HS-5 (cell line): ENCODE results near the gene SMC3.
"Not testable (repeated sequence)": the region's sequence is repeated elsewhere in the genome, so short reads cannot be mapped to it uniquely, and the experiment has no call there.

Source experiments
- DNase-seq: peaks from one replicate; pipeline ENCODE4 v3.0.0-alpha.2; 2012; ENCODE audit warnings: low read depth

The SMC3 gene

GRCh38 chr10:110577056-110577455, 9.6 kb downstream of the SMC3 start:
- DNase-seq, result no peak

- no peak for DNase-seq
These were observed 16.5 kb downstream of the SMC3 start for GRCh38 chr10:110584006-110584405.

- no peak for DNase-seq
These were observed 24.3 kb downstream of the SMC3 start for GRCh38 chr10:110591760-110592159.

GRCh38 chr10:110597476-110597875, 30.0 kb downstream of the SMC3 start:
- no peak for DNase-seq

GRCh38 chr10:110600487-110601101, 33.1 kb downstream of the SMC3 start:
- peak; percentile 20 for DNase-seq

GRCh38 chr10:110601581-110601980, 34.1 kb downstream of the SMC3 start:
- no peak for DNase-seq

GRCh38 chr10:110608087-110608486, 40.6 kb downstream of the SMC3 start:
- DNase-seq, result no peak

GRCh38 chr10:110609605-110610004, 42.1 kb downstream of the SMC3 start:
- DNase-seq, result no peak

- peak; percentile 22 for DNase-seq
These were observed 42.8 kb downstream of the SMC3 start for GRCh38 chr10:110610308-110610774.

- DNase-seq, result not testable (repeated sequence)
These were observed 43.3 kb downstream of the SMC3 start for GRCh38 chr10:110610781-110611180.

GRCh38 chr10:110612087-110612486, 44.6 kb downstream of the SMC3 start:
- no peak for DNase-seq

- no peak for DNase-seq
These were observed 45.1 kb downstream of the SMC3 start for GRCh38 chr10:110612629-110613028.

- DNase-seq, result no peak
These were observed 46.0 kb downstream of the SMC3 start for GRCh38 chr10:110613341-110613995.

- no peak for DNase-seq
These were observed 46.6 kb downstream of the SMC3 start for GRCh38 chr10:110613996-110614495.

- DNase-seq, result no peak
These were observed 47.7 kb downstream of the SMC3 start for GRCh38 chr10:110615057-110615747.

GRCh38 chr10:110616493-110617033, 49.1 kb downstream of the SMC3 start:
- DNase-seq, result no peak

GRCh38 chr10:110617425-110618229, 50.1 kb downstream of the SMC3 start:
- no peak for DNase-seq

- DNase-seq, result no peak
These were observed 50.7 kb downstream of the SMC3 start for GRCh38 chr10:110618230-110618610.

- DNase-seq, result no peak
These were observed 52.3 kb downstream of the SMC3 start for GRCh38 chr10:110619514-110620397.

GRCh38 chr10:110620398-110620719, 52.9 kb downstream of the SMC3 start:
- no peak for DNase-seq

- DNase-seq, result not testable (repeated sequence)
These were observed 55.8 kb downstream of the SMC3 start for GRCh38 chr10:110623316-110623715.
